SHP77 (cell line): ENCODE measurements around the gene AK5.

Experiments
- DNase-seq, 2 experiments: peaks; one replicate each; lab custom pipeline; 2025; lab: John Stamatoyannopoulos, UW

The AK5 gene

DNA sequence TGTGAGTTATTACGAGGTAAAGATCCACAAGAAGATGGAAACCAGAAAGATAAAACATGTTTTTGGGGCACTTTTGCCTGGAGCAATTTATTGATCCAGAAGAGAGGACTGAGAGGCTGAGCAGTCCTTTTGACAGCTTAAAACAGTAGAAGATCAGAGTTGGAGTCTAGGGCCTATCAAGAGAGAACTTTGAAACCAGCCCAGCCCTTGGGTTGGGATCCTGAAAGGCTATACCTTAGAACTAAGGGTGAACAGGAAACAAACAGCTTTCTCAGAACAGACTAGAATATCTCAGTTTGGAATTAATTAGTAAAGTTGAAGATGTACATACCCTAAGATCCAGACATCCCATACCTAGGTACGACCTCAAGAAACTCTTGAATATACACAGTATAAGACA lies 311.1 kb downstream of the AK5 start:
- no peak for DNase-seq

- DNase-seq = no peak
Observed at GRCh38 chr1:77594366-77595112, 312.7 kb downstream of the AK5 start.

DNA sequence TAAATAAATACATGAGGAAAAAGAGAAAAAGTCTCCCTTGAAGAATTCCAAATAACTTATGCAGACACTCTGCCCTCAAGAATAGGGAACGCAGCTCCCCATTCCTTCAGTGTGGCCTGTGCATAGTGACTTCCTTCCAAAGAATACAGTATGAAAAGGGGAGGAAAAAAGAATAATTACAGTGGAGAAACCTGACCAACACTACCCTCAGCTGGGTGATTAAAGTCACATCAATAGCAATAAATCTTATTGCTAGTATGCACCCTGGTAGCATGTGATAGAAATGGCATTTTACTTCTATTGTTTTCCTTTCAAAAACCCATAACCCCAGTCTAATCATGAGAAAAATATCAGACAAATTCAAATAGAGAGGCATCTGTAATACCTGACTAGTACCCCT lies 315.5 kb downstream of the AK5 start:
- DNase-seq = no peak

DNA sequence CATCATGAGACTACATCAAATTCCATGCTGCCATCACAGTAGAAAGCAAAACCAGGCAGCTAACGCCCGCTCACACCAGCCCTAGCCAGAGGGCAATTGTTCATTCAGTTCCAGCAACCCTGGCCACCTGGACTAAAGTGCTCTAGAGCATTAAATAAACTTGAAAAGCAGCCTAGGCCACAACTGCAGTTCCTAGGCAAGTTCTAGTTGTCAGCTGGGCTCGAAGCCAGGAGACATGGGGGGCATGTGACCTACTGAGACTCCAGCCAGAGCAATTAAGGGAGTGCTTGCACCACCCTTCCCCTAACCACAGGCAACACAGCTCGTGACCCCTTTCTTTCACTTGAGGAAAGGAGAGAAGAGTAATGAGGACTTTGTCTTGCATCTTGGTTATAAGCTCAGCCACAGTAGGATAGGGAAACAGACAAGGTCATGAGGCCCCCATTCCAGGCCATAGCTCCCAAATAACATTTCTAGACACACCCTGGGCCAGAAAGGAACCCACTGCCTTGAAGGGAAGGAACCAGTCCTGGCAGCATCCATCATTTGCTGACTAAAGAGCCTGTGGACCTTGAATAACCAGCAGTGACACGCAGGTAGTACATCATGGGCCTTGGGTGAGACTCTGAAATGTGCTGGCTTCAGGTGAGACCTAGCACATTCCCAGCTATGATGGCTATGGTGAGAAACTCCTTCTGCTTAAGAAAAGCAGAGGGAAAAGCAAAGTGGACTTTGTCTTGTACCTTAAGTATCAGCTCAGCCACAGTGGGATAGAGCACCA lies 323.6 kb downstream of the AK5 start:
- no peak for DNase-seq

DNA sequence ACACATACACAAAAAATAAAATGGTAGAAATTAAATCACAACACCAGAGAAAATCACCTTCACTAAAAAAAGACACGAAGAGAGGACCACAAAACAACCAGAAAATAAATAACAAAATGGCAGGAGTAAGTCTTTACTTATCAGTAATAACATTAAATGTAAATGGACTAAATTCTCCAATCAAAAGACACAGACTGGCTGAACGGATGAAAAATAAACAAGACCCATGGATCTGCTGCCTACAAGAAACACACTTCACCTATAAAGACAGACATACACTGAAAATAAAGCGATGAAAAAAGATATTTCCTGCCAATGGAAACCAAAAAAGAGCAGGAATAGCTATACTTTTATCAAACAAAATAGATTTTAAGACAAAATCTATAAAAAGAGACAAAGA lies 327.1 kb downstream of the AK5 start:
- no peak for DNase-seq
